Measurements from ENCODE around the gene TSPAN4.

DNA sequence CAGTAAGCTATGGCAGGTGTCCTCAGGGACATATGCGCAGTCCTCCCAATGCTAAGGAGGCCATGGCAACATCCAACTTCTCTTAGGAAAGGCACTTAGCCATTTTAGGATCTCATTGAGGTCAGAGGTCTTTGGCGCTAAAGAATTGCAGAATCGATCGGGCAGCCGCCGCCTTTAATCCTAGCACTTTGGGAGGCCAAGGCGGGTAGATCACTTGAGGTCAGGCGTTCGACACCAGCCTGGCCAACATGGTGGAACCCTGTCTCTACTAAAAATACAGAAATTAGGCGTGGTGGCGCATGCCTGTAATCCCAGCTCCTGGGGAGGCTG is 69.2 kb downstream of the TSPAN4 start:
- no peak for TF ChIP-seq EZH2phosphoT487 (IDR thresholded peaks at IDR 0.05; ENCODE audit: low read depth)
- TF ChIP-seq, protein P1, sequence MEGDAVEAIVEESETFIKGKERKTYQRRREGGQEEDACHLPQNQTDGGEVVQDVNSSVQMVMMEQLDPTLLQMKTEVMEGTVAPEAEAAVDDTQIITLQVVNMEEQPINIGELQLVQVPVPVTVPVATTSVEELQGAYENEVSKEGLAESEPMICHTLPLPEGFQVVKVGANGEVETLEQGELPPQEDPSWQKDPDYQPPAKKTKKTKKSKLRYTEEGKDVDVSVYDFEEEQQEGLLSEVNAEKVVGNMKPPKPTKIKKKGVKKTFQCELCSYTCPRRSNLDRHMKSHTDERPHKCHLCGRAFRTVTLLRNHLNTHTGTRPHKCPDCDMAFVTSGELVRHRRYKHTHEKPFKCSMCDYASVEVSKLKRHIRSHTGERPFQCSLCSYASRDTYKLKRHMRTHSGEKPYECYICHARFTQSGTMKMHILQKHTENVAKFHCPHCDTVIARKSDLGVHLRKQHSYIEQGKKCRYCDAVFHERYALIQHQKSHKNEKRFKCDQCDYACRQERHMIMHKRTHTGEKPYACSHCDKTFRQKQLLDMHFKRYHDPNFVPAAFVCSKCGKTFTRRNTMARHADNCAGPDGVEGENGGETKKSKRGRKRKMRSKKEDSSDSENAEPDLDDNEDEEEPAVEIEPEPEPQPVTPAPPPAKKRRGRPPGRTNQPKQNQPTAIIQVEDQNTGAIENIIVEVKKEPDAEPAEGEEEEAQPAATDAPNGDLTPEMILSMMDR (IDR thresholded peaks at IDR 0.05; ENCODE audit: low read depth, low read length): no peak
